NCI-H526 (cell line): ENCODE measurements around the gene GGTLC3.
"Not testable (repeated sequence)": the region's sequence is repeated elsewhere in the genome, so short reads cannot be mapped to it uniquely, and the experiment has no call there.

Source experiments
- DNase-seq, 2 experiments: peaks; one replicate each; lab custom pipeline; 2025; lab: John Stamatoyannopoulos, UW

GGTLC3 gene

DNA sequence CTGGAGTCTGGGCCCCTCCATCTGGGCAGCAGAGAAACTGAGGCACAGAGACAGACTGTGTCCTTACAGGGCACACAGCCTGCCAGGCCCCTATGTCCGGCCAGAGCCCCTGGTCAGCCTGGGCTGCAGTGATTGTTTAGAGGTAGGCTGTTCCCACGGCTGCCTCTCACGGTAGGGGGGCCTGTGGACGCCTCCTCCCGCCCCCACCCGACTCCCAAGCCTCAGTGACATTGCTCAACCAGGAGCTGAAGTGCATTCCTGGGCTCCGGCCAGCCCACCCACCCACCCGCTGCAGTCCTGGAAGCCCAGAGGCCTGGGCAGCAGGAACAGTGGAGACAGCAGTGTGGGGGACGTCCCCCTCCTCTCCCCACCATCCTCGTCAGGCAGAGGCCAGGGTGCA, 4.5 kb downstream of the GGTLC3 start:
- not testable (repeated sequence) for DNase-seq

DNA sequence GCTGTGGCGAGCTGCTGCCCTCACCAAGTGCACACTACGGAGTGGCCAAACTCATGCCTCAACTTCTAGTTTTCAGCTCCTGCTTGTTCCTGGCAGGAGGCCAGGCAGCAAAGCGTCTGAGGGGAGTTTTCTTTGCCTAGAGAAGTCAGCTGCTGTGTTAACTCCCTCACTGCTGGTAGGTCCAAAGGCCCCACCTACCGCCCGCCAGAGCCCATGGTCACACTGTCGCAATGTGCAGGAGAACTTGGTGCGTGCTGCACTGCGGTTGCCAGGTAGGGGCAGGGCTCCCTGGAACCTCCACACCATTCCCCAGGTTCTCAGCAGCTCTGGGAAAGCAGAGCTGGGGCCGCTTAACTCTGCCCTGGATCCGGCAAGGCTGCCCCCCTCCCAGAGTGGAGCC, 5.6 kb downstream of the GGTLC3 start:
- DNase-seq: not testable (repeated sequence)

DNA sequence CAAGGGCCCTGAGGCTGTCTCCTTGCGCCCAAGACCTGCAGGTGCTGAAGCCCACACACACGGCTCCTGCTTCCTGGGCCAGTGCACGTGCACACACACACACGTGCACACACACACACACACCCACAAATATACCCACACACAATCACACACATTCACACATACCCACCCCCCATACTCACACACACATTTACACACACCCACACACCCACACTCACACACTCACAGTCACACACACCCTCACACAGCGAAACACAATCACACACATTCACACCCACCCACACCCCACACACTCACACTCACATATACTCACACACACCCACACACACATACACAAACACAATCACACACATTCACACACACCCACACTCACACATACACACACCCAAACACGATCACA, 6.6 kb downstream of the GGTLC3 start:
- not testable (repeated sequence) for DNase-seq

DNA sequence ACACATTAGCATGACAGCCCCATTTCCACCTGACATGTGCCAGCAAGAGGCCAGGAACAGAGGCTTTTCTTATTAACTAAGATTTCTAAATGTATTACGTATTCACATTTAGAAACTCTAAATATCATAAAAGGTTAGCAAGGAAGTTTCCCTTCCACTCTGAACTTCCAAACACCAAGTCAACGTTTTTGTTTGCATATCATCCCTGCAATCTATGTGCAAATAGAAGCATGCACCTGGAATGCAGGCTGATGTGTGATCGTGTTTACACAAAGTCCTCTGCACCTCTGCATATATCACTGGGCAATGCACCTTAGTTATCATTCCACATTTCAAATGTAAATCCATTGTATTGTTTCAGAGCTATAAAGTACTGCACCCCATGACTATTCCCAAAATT, 21.7 kb downstream of the GGTLC3 start:
- not testable (repeated sequence) for DNase-seq
